ENCODE data around the gene TMEM270.

Gene TMEM270

GRCh38 chr7:73908123-73908611 lies 47.2 kb downstream of the TMEM270 start:
- DNase-seq (ENCODE audit: low spot score): no peak

GRCh38 chr7:73909051-73909941 lies 48.3 kb downstream of the TMEM270 start:
- DNase-seq (ENCODE audit: low spot score): no peak

- no peak for DNase-seq (ENCODE audit: low spot score)
Measured at GRCh38 chr7:73909996-73910395, 49.0 kb downstream of the TMEM270 start.

- no peak for DNase-seq (ENCODE audit: low spot score)
Measured at GRCh38 chr7:73912223-73912622, 51.3 kb downstream of the TMEM270 start.
